Testis (tissue), 3 donors: ENCODE measurements around the gene YBX1. TPM values are rescaled to one million over a fixed set of nuclear protein-coding genes. Genes with fewer than 3 reads are reported as not detected.
"Not testable (repeated sequence)": the region's sequence is repeated elsewhere in the genome, so short reads cannot be mapped to it uniquely, and the experiment has no call there.

Source experiments
- DNase-seq: peaks from one replicate; pipeline ENCODE4 v3.0.0-alpha.2; 2019
- H3K27ac ChIP-seq, 2 donors: fragments of 200-600 bp; sonication (generic); one replicate each; pipeline ENCODE4 v1.5.1; 2019
- H3K27me3 ChIP-seq: fragments of 200-600 bp; sonication (generic); one replicate; pipeline ENCODE4 v1.5.1; 2019
- H3K36me3 ChIP-seq: fragments of 200-600 bp; sonication (generic); one replicate; pipeline ENCODE4 v1.5.1; 2017; ENCODE audit warnings: low read depth; ENCODE audit errors: missing control alignments
- H3K4me1 ChIP-seq: fragments of 200-600 bp; sonication (generic); one replicate; pipeline ENCODE4 v1.5.1; 2019
- H3K4me3 ChIP-seq, 2 donors: fragments of 200-600 bp; sonication (generic); one replicate each; pipeline ENCODE4 v1.5.1; 2017 to 2019
- H3K9me3 ChIP-seq: fragments of 200-600 bp; sonication (generic); one replicate; pipeline ENCODE4 v1.5.1; 2017
- POLR2A ChIP-seq: fragments of 450-650 bp; IDR thresholded peaks from one replicate; pipeline ENCODE4 v1.6.1; 2017; ENCODE audit warnings: antibody characterized with exemption, mild to moderate bottlenecking, moderate library complexity
- WGBS, 2 donors: methylation state at CpG; one replicate each; pipeline ENCODE4 v1.1.5; 2018; 5-methylcytosine and 5-hydroxymethylcytosine counted together
- intact Hi-C: fragments of 100-400 bp; cut with DNase I; formaldehyde crosslinking; loops from one replicate; pipeline ENCODE4 v1.15.1; 2023; ENCODE audit warnings: low total_unique reads
- polyA plus RNA-seq: library from polyadenylated mRNA; stranded (reverse); fragments of 350-450 nt; fragmentation: Illumina TruSeq; extraction: RNeasy Lipid Tissue Mini Kit (QIAGEN cat#74804); gene quantifications from one replicate; pipeline ENCODE4 v1.2.3, GENCODE V29; 2014; ENCODE audit warnings: low read depth, low replicate concordance; ENCODE audit not compliant: insufficient read depth
- total RNA-seq, 2 donors: library from RNA; depleted of rRNA; stranded (reverse); fragments of >200 nt; gene quantifications; one replicate each; pipeline ENCODE4 v1.2.3, GENCODE V29; 2016
- TF ChIP-seq, protein P1 (sequence below), 3 experiments: fragments of 450-650 bp in 2 of 3; fragments of 200-600 bp in 1 of 3; sonication (generic) in 1 of 3; IDR thresholded peaks; one replicate each; pipeline ENCODE4 v1.5.1; 2016 to 2019; ENCODE audit warnings: antibody characterized with exemption in 3 of 3, mild to moderate bottlenecking in 2 of 3, moderate library complexity in 1 of 3

Gene YBX1
- total and polyA plus RNA-seq, 3 donors from 2014 or later, result 798 to 2,470 (median 982) TPM

DNA sequence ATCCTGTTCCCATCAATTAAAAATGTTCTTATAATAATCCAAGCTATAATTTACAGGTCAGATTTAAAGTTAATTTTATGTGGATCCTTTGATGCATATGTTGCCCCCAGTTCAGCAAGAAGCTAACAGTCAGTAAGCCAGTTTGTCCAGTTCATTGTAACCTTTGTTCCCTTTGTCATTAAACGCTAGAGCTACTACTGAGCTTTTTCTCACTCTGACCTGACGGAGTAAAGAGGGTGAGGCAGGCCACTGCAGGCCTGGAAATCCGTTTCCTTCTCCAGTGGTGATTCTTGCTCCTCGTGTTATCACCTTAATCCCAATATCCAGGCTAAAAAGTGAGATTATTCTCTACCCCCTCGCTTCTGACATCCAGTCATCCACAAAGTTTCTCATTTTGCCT, 10.2 kb downstream of the YBX1 start:
- TF ChIP-seq, protein P1, sequence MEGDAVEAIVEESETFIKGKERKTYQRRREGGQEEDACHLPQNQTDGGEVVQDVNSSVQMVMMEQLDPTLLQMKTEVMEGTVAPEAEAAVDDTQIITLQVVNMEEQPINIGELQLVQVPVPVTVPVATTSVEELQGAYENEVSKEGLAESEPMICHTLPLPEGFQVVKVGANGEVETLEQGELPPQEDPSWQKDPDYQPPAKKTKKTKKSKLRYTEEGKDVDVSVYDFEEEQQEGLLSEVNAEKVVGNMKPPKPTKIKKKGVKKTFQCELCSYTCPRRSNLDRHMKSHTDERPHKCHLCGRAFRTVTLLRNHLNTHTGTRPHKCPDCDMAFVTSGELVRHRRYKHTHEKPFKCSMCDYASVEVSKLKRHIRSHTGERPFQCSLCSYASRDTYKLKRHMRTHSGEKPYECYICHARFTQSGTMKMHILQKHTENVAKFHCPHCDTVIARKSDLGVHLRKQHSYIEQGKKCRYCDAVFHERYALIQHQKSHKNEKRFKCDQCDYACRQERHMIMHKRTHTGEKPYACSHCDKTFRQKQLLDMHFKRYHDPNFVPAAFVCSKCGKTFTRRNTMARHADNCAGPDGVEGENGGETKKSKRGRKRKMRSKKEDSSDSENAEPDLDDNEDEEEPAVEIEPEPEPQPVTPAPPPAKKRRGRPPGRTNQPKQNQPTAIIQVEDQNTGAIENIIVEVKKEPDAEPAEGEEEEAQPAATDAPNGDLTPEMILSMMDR (IDR thresholded peaks at IDR 0.05), result no peak
- TF ChIP-seq POLR2A, result no peak
- H3K4me1 ChIP-seq, result no peaks in the 10 kb centered on the region
- WGBS, 2 donors, result 60 to 80% methylated on average over 5 of the region's 5 CpGs
- intact Hi-C loops, result no loop called here
- DNase-seq, result no peak
- H3K27ac ChIP-seq, result no peak overlapping the region
- H3K36me3 ChIP-seq, result no peaks in the 10 kb centered on the region
- no peaks in the 10 kb centered on the region for H3K9me3 ChIP-seq
- no peak overlapping the region for H3K4me3 ChIP-seq
- H3K27me3 ChIP-seq, result no peaks in the 10 kb centered on the region

DNA sequence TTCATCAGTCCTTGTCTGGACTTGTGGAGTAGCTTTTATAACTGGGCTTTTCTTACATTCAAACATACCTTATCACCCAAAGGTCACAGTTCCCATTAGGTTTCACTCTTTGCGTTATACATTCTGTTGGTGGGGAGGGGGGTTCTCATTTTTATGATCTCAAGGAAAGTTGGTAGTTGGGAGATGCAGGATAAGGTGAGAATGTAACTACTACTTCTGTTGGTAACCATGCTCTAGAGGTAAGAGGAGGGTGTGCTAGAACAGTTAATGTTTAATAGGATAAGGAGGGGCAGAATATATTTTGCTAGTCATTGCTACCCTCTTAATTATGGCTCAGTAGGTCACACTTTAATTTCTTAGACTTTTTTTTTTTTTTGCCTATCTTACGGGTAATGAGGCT, 10.7 kb downstream of the YBX1 start:
- H3K4me1 ChIP-seq, result no peaks in the 10 kb centered on the region
- 83 to 94% methylated on average over 2 of the region's 2 CpGs for WGBS, 2 donors
- H3K36me3 ChIP-seq, result no peaks in the 10 kb centered on the region
- no peaks in the 10 kb centered on the region for H3K9me3 ChIP-seq
- no peaks in the 10 kb centered on the region for H3K27me3 ChIP-seq
- no peak for TF ChIP-seq POLR2A
- TF ChIP-seq, protein P1 (IDR thresholded peaks at IDR 0.05), result no peak
- intact Hi-C loops, result no loop called here
- no peak for DNase-seq
- H3K4me3 ChIP-seq, result no peak overlapping the region
- H3K27ac ChIP-seq, result no peak overlapping the region

DNA sequence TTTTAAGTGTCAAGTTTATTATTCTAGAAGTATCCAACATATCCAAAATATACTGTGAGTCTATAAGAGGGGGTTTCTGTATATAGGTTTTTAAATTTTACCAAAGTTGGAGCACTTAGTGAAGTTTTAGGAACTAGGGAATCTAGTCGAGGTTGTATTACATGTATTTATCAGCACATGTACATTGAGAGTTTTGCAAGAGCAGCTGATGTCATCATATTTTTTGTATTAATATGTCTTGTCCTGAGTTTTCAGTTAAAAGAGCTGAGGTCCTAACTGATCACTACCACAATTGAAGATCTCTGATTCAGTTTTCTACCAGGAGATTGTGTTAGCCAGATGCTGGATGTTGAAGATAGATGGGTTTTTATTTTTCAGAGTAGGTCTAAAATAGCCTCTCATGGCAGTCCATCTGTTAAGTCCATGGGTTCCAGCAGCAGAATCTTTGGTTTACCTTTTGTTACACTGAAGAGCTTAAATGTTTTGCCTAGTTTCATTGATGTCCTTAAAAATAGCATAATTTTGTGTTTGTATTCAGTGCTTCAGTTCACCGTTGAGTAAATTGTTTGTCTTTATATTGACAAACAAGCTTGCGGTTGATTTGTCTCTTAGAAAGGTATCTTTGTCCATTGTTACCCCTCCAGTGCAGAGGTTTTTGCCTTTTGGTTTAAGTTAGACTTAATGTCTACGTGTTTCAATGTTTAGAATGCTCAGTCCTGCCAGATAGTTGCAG, 16.0 kb downstream of the YBX1 start:
- Histone ChIP-seq H3K4me3 (no peak overlapping the region), H3K36me3 (no peaks in the 10 kb centered on the region), H3K27ac (no peak overlapping the region), H3K9me3 (no peaks in the 10 kb centered on the region), H3K4me1 (no peaks in the 10 kb centered on the region), H3K27me3 (no peaks in the 10 kb centered on the region)
- TF ChIP-seq POLR2A, result no peak
- TF ChIP-seq, protein P1 (IDR thresholded peaks at IDR 0.05), result no peak
- DNase-seq, result no peak
- 91% methylated on average over 4 of the region's 4 CpGs for WGBS, 2 donors
- intact Hi-C loops, result no loop called here

DNA sequence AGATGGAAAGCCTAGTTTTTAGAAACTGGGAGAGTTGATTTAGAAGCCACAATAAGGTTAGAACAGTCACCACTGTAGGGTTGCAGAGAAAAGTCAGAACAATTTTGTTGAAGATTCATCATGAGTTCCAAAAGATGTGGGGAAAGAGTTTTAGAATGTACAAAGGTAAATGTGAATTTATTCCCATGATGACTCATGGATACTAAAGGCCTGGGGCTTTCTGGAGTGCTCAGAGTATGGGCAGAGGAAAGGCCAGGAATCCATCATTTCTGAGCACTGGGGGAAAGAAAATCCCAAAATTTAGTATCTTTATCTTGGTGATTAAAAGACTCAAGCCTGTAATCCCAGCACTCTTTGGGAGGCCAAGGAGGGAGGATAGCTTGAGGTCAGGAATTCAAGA, 17.8 kb downstream of the YBX1 start:
- Histone ChIP-seq H3K36me3 (no peaks in the 10 kb centered on the region), H3K27me3 (no peaks in the 10 kb centered on the region), H3K4me3 (no peak overlapping the region), H3K9me3 (no peaks in the 10 kb centered on the region), H3K27ac (no peak overlapping the region), H3K4me1 (no peaks in the 10 kb centered on the region)
- no peak for TF ChIP-seq POLR2A
- TF ChIP-seq, protein P1 (IDR thresholded peaks at IDR 0.05), result no peak
- DNase-seq, result no peak
- intact Hi-C loops, result no loop called here

DNA sequence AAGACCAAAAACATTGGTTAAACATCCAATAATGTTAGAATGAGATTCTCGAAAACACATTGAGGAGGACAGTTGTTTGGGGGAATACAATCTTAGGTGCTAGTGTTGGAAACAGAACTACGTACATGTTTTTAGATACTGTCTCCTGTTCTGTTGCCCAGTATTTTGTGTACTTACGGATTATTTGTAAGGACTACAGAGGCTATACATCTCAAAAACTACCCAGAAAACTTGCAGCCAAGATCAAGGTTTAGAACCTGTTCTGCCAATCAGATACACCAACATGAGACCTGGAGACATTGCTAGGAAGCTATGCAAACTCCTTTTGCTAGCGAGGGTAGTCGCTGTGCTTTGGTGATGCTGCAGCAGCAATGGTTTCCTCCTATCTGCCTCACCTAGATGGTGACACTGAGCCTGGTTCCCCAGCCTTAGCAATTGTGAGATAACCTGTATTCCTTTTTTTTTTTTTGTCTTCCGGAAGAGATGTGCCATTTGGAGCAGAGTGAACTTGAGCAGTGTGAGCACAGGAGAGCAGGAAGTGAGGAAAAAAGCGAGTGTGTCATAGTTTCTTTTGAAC, 21.8 kb downstream of the YBX1 start:
- intact Hi-C loops, result no loop called here
- no peak for DNase-seq
- TF ChIP-seq, protein P1 (IDR thresholded peaks at IDR 0.05), result no peak
- no peak for TF ChIP-seq POLR2A
- no peak overlapping the region for H3K4me3 ChIP-seq
- H3K9me3 ChIP-seq, result no peaks in the 10 kb centered on the region
- H3K27me3 ChIP-seq, result no peaks in the 10 kb centered on the region
- 93 to 94% methylated on average over 7 of the region's 7 CpGs for WGBS, 2 donors
- H3K36me3 ChIP-seq, result no peaks in the 10 kb centered on the region
- no peaks in the 10 kb centered on the region for H3K4me1 ChIP-seq
- no peak overlapping the region for H3K27ac ChIP-seq

DNA sequence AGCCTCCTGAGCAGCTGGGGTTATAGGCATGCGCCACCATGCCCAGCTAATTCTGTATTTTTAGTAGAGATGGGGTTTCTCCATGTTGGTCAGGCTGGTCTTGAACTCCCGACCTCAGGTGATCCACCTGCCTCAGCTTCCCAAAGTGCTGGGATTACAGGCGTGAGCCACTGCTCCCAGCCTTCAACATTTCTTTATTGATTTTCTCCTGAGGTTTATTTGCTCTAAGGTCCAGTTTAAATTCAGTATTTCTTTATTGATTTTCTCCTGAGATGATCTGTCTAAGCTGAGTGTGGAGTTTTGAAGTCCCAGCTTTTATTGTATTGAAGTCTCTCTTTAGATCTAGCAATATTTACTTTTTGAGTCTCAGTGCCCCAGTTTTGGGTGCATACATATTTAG, 30.6 kb downstream of the YBX1 start:
- H3K4me1 ChIP-seq, H3K27me3 ChIP-seq, H3K27ac ChIP-seq, H3K9me3 ChIP-seq, H3K36me3 ChIP-seq, intact Hi-C loops, DNase-seq, H3K4me3 ChIP-seq: not testable (repeated sequence)
- 97 to 99% methylated on average over 3 of the region's 3 CpGs for WGBS, 2 donors
